NCI-H82 treated with DMSO at 0.1 percent for 48 hours (cell line): ENCODE data around the gene PRICKLE4.
"Not testable (repeated sequence)": the region's sequence is repeated elsewhere in the genome, so short reads cannot be mapped to it uniquely, and the experiment has no call there.

Source experiments
- DNase-seq: peaks from one replicate; lab custom pipeline; 2025; ENCODE audit not compliant: unreplicated experiment; lab: John Stamatoyannopoulos, UW

PRICKLE4 gene

DNA sequence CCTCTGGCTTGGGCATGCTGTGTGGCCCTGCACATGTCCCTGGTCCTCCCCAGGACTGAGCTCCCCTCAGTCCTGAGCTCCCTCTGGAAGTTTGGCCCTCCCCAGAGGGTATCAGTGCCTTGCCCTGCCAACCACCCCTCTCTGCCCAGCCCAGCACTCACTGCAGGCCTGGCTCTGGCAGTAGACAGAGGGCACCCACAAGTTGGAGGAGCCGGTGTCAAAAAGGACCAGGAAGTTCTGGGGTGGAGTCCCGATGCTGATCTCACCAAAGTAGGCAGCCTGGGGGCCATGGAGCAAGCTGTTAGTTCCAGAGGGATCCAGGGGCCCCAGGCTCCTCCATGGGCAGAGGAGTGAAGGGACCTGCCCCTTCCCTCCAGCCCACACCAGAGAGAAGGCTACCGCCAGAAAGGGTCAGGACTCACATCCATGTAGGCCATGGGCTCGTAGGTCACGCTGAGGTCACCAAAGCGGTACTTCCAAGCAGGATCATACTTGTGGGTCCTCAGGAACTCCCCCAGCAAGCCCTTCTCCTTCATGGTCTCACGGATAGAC lies 36.3 kb upstream of the PRICKLE4 start:
- no peak for DNase-seq

DNA sequence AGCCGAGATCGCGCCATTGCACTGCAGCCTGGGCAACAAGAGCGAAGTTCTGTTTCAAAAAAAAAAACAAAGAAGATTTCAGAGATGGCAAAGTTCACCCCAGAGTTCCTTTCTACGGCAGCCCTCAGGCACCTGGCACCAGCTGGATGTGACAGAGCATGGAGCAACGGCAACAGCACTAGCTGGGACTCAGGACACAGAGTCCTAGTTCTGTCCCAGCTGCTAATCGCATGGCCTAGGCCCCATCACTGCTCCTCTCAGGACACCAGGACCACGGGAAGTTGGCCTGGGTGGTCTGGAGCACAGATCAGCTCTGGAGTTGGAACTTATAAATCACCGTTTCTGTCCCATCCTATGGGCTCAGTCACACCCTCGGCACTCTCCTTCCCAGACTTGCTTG lies 34.5 kb upstream of the PRICKLE4 start:
- DNase-seq, result no peak

- DNase-seq, result no peak
Observed at GRCh38 chr6:41747256-41748101, 33.1 kb upstream of the PRICKLE4 start, which contains the start of gene PGC. PGC (minus strand) TSS chr6:41747397; CDS start chr6:41747334, 63 bp downstream.

- no peak for DNase-seq
Observed at GRCh38 chr6:41748102-41748477, 32.5 kb upstream of the PRICKLE4 start.

GRCh38 chr6:41748542-41748941 lies 32.0 kb upstream of the PRICKLE4 start:
- no peak for DNase-seq

DNA sequence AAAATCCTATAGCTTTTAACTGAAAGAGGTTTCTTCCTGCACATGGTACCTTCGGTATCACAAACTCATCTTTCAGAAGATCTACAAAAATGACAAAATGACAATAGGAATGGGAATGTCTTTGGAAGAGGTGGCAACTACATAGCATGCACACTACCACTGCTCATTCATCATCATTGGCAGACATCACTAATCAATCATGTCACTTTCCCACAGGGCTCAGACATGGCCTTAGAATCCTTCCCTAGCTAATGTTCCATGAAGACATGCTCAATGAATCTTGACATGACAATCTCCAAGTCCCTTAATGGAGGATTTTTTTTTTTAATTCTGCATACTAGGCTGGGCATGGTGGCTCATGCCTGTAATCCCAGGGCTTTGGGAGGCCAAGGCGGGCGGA lies 30.2 kb upstream of the PRICKLE4 start:
- DNase-seq, result no peak

- no peak for DNase-seq
Observed at GRCh38 chr6:41755895-41756294, 24.7 kb upstream of the PRICKLE4 start.

DNA sequence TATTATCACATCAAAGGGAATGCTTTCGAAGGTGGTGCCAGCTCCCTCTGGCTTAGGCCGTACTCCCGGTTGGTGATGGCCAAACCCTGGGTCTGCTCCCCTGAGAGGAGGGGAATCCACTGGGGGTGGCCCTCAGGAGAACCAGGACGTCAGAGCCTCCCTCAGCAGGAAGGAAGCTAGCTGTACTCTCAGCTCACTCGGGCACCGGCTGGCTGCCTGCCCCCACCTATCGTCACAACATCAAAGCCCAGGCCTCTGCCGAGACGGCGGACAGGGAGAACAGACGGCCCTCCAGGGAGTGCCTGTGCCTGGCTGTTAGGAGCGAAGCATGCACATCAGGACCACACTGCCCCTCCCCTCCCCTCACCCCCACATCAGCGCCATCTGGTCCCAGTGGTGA lies 24.2 kb upstream of the PRICKLE4 start:
- no peak for DNase-seq

DNA sequence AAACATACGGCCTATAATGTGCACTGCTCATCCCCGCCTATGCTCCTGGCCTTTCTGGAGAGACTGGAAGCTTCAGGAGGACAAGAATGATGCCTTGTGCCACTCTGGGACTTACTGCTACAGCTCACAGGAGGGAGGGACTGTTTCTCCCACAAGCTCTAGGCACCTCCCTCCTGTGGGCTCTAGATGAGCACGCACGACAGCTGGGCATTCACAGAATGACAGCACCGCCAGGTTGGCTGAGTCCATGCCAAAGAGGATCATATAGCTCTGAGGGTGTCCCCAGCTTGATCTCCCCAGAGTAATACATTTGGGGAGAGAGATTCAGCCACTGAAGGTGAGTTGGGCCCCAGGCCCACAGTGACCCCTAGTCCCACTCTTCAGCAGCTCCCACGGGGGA lies 23.3 kb upstream of the PRICKLE4 start:
- no peak for DNase-seq

GRCh38 chr6:41757931-41758640 lies 22.5 kb upstream of the PRICKLE4 start:
- no peak for DNase-seq

DNA sequence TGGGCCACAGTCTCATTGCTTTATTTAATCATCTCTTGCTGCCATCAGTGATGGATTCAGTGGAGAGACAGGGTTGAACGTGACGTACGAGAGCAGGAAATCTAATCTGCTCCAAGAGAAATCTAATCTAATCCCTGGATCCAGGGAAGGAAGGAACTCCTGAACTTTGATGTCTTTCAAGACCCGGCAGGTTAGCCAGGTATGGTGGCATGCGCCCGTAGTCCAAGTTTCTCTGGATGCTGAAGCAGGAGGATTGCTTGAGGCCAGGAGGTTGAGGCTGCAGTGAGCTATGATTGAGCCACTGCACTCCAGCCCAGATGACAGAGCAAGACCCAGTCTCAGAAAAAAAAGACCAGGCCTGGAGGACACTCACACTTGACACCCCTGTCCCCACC lies 21.9 kb upstream of the PRICKLE4 start:
- no peak for DNase-seq

- no peak for DNase-seq
Observed at GRCh38 chr6:41759106-41759904, 21.3 kb upstream of the PRICKLE4 start.

- DNase-seq, result no peak
Observed at GRCh38 chr6:41759905-41760579, 20.5 kb upstream of the PRICKLE4 start.

DNA sequence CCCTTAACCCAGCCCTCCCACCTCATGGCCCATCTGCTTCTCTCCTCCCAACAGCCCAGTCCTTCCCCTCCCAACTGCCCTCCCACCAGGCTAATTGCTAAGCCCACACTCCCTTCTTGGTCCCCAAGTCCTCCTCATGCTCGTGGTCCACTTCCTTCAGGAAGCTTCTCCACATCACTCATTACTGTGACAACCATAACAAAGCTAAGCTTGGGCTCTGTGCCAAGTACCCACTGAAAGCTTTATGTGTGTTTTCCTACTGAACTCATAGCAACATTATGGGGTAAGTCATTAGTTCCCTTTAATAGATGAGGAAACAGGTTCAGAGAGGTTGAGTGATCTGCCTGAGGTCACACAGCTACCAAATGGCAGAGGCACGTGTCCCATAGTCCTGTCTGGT lies 17.1 kb upstream of the PRICKLE4 start:
- no peak for DNase-seq

DNA sequence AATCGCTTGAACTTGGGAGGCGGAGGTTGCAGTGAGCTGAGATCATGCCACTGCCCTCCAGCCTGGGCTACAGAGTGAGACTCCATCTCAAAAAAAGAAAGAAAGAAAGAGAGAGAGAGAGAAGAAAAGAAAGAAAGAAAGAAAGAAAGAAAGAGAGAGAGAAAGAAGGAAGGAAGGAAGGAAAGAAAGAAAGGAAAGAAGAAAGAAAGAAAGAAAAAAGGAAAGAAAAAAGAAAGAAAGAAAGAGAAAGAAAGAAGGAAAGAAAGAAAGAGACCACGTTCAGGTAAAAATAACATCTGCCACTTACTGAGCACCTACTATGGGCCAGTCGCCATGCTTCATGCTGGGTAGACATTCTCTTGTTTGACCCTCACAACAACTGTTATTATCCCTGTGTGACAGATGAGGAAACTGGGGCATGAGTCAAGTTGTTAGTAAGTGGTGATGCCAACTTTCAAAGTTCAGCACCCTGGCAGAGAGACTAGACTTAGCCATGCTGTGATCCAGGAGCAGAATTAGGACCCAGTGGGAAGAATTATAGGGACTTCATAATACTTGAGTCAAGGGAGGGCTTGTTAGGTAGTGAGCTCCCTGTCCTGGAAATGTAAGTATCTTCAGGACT lies 14.4 kb upstream of the PRICKLE4 start:
- DNase-seq, result not testable (repeated sequence)

GRCh38 chr6:41767112-41767833 lies 13.3 kb upstream of the PRICKLE4 start:
- DNase-seq, result no peak

GRCh38 chr6:41768545-41769308 lies 11.9 kb upstream of the PRICKLE4 start:
- no peak for DNase-seq

GRCh38 chr6:41769376-41769775 lies 11.2 kb upstream of the PRICKLE4 start:
- no peak for DNase-seq
